HEK293 (cell line): ENCODE results near the gene TIAL1.
"Not testable (repeated sequence)": the region's sequence is repeated elsewhere in the genome, so short reads cannot be mapped to it uniquely, and the experiment has no call there.

ENCODE experiments used
- MYNN ChIP-seq: fragments of 450-650 bp; formaldehyde crosslinking; IDR thresholded peaks from 2 replicates; pipeline ENCODE4 v1.5.1; 2016; ENCODE audit warnings: missing biosample characterization, missing genetic modification characterization, borderline replicate concordance
- SP2 ChIP-seq: fragments of 450-650 bp; formaldehyde crosslinking; IDR thresholded peaks from 2 replicates; pipeline ENCODE4 v1.5.1; 2016; ENCODE audit warnings: missing biosample characterization, missing genetic modification characterization
- SP7 ChIP-seq: fragments of 450-650 bp; formaldehyde crosslinking; IDR thresholded peaks from 2 replicates; pipeline ENCODE4 v1.5.1; 2016; ENCODE audit warnings: missing biosample characterization, missing genetic modification characterization
- ZBTB1 ChIP-seq: fragments of 450-650 bp; formaldehyde crosslinking; IDR thresholded peaks from 2 replicates; pipeline ENCODE4 v1.5.1; 2016; ENCODE audit warnings: missing biosample characterization, missing genetic modification characterization
- ZNF16 ChIP-seq: fragments of 450-650 bp; formaldehyde crosslinking; IDR thresholded peaks from 2 replicates; pipeline ENCODE4 v1.5.1; 2016; ENCODE audit warnings: low read depth, missing biosample characterization, missing genetic modification characterization
- ZNF560 ChIP-seq: fragments of 450-650 bp; formaldehyde crosslinking; IDR thresholded peaks from 2 replicates; pipeline ENCODE4 v1.5.1; 2017; ENCODE audit warnings: missing biosample characterization, missing genetic modification characterization, borderline replicate concordance
- ZNF747 ChIP-seq: fragments of 450-650 bp; formaldehyde crosslinking; IDR thresholded peaks from 2 replicates; pipeline ENCODE4 v1.5.1; 2016; ENCODE audit warnings: missing biosample characterization, missing genetic modification characterization
- TF ChIP-seq, protein P1 (sequence below): fragments of 450-650 bp; formaldehyde crosslinking; IDR thresholded peaks from 2 replicates; pipeline ENCODE4 v1.5.1; 2016; ENCODE audit warnings: missing biosample characterization, missing genetic modification characterization
- TF ChIP-seq, protein P2 (sequence below): fragments of 450-650 bp; formaldehyde crosslinking; IDR thresholded peaks from 2 replicates; pipeline ENCODE4 v1.5.1; 2016; ENCODE audit warnings: missing biosample characterization, missing genetic modification characterization

DNA sequence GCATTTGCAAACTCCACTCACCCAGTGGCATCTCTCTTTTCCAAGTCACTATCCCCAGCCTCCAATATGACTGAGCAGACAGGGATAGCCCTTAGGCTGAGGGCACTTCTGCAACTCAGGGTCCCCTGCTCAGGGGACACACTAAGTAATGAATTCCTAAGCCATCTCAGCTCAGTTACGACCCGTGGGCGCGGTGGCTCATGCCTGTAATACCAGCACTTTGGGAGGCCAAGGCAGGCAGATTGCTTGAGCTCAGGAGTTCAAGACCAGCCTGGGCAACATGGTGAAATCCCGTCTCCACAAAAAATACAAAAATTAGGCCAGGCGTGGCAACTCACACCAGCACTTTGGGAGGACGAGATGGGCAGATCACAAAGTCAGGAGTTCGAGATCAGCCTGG lies 64.5 kb downstream of the TIAL1 start:
- TF ChIP-seq ZNF16, MYNN, ZBTB1, SP7, ZNF747, SP2, ZNF560 (tag by site-specific recombination): not testable (repeated sequence)
- TF ChIP-seq, protein P1, sequence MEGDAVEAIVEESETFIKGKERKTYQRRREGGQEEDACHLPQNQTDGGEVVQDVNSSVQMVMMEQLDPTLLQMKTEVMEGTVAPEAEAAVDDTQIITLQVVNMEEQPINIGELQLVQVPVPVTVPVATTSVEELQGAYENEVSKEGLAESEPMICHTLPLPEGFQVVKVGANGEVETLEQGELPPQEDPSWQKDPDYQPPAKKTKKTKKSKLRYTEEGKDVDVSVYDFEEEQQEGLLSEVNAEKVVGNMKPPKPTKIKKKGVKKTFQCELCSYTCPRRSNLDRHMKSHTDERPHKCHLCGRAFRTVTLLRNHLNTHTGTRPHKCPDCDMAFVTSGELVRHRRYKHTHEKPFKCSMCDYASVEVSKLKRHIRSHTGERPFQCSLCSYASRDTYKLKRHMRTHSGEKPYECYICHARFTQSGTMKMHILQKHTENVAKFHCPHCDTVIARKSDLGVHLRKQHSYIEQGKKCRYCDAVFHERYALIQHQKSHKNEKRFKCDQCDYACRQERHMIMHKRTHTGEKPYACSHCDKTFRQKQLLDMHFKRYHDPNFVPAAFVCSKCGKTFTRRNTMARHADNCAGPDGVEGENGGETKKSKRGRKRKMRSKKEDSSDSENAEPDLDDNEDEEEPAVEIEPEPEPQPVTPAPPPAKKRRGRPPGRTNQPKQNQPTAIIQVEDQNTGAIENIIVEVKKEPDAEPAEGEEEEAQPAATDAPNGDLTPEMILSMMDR (tag by site-specific recombination): not testable (repeated sequence)
- TF ChIP-seq, protein P2, sequence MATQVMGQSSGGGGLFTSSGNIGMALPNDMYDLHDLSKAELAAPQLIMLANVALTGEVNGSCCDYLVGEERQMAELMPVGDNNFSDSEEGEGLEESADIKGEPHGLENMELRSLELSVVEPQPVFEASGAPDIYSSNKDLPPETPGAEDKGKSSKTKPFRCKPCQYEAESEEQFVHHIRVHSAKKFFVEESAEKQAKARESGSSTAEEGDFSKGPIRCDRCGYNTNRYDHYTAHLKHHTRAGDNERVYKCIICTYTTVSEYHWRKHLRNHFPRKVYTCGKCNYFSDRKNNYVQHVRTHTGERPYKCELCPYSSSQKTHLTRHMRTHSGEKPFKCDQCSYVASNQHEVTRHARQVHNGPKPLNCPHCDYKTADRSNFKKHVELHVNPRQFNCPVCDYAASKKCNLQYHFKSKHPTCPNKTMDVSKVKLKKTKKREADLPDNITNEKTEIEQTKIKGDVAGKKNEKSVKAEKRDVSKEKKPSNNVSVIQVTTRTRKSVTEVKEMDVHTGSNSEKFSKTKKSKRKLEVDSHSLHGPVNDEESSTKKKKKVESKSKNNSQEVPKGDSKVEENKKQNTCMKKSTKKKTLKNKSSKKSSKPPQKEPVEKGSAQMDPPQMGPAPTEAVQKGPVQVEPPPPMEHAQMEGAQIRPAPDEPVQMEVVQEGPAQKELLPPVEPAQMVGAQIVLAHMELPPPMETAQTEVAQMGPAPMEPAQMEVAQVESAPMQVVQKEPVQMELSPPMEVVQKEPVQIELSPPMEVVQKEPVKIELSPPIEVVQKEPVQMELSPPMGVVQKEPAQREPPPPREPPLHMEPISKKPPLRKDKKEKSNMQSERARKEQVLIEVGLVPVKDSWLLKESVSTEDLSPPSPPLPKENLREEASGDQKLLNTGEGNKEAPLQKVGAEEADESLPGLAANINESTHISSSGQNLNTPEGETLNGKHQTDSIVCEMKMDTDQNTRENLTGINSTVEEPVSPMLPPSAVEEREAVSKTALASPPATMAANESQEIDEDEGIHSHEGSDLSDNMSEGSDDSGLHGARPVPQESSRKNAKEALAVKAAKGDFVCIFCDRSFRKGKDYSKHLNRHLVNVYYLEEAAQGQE (tag by site-specific recombination): not testable (repeated sequence)
